SU-DHL-6 (cell line): ENCODE results near the gene PLPP7.

Experiments
- H2AFZ ChIP-seq: fragments of 200-600 bp; sonication (generic); 2 replicates; pipeline ENCODE4 v1.6.1; 2014; ENCODE audit warnings: low read depth, mild to moderate bottlenecking, moderate library complexity, mixed read lengths, antibody characterized with exemption, low read length; ENCODE audit not compliant: severe bottlenecking
- H3F3A ChIP-seq: fragments of 200-600 bp; shearing (Covaris generic); 2 replicates; pipeline ENCODE4 v1.6.0; 2016; ENCODE audit warnings: antibody characterized with exemption, mild to moderate bottlenecking; ENCODE audit not compliant: insufficient read depth
- H3K27ac ChIP-seq: fragments of 200-600 bp; sonication (generic); 2 replicates; pipeline ENCODE4 v1.5.1; 2016; ENCODE audit warnings: low read depth, mild to moderate bottlenecking, low read length, moderate library complexity, mixed read lengths
- H3K27me3 ChIP-seq: fragments of 200-600 bp; sonication (generic), shearing (Covaris generic); 2 replicates; pipeline ENCODE4 v1.6.0; 2014; ENCODE audit warnings: mild to moderate bottlenecking, low read length
- H3K36me3 ChIP-seq: fragments of 200-600 bp; sonication (generic); 2 replicates; pipeline ENCODE4 v1.6.1; 2014; ENCODE audit warnings: mild to moderate bottlenecking, low read length, mixed read lengths
- H3K4me2 ChIP-seq: fragments of 300-600, 200-600 bp; shearing (Covaris generic), sonication (generic); 2 replicates; pipeline ENCODE4 v1.6.0; 2014; ENCODE audit warnings: low read length, low read depth, mild to moderate bottlenecking; ENCODE audit not compliant: poor library complexity, severe bottlenecking
- H3K4me3 ChIP-seq: fragments of 200-600 bp; sonication (generic); 2 replicates; pipeline ENCODE4 v1.5.1; 2014; ENCODE audit warnings: antibody characterized with exemption, low read length, mild to moderate bottlenecking, mixed read lengths; ENCODE audit not compliant: insufficient read depth, poor library complexity, severe bottlenecking
- H3K79me2 ChIP-seq: fragments of 200-600 bp; sonication (generic); 2 replicates; pipeline ENCODE4 v1.6.1; 2014; ENCODE audit warnings: mild to moderate bottlenecking, low read length, moderate library complexity; ENCODE audit not compliant: insufficient read depth
- H3K9ac ChIP-seq: fragments of 200-600 bp; sonication (generic); 2 replicates; pipeline ENCODE4 v1.7.0; 2014; ENCODE audit warnings: mild to moderate bottlenecking, low read length
- H3K9me2 ChIP-seq: fragments of 200-600 bp; sonication (generic); replicated peaks from 2 replicates; pipeline ENCODE4 v1.6.1; 2014; ENCODE audit warnings: low read length; ENCODE audit not compliant: insufficient read depth
- H3K9me3 ChIP-seq: fragments of 200-600 bp; sonication (generic); 2 replicates; pipeline ENCODE4 v1.6.1; 2014; ENCODE audit warnings: low read length, mixed read lengths; ENCODE audit not compliant: insufficient read depth
- H4K20me1 ChIP-seq: fragments of 200-600 bp; sonication (generic); 2 replicates; pipeline ENCODE4 v1.6.1; 2014; ENCODE audit warnings: low read depth, mild to moderate bottlenecking, antibody characterized with exemption, low read length, moderate library complexity, mixed read lengths
- EZH2phosphoT487 ChIP-seq: fragments of 200-600 bp; sonication (generic), shearing (Covaris generic); conservative IDR thresholded peaks from 2 replicates; pipeline ENCODE4 v1.6.1; 2018; ENCODE audit warnings: mild to moderate bottlenecking, antibody characterized with exemption, low read length, moderate library complexity, mixed read lengths
- TF ChIP-seq, protein P1 (sequence below): fragments of 200-600 bp; sonication (generic); IDR thresholded peaks from one replicate; pipeline ENCODE4 v1.5.1; 2017; ENCODE audit warnings: antibody characterized with exemption, mild to moderate bottlenecking, low read length, moderate library complexity; ENCODE audit not compliant: insufficient read depth, poor library complexity, severe bottlenecking

Gene PLPP7

DNA sequence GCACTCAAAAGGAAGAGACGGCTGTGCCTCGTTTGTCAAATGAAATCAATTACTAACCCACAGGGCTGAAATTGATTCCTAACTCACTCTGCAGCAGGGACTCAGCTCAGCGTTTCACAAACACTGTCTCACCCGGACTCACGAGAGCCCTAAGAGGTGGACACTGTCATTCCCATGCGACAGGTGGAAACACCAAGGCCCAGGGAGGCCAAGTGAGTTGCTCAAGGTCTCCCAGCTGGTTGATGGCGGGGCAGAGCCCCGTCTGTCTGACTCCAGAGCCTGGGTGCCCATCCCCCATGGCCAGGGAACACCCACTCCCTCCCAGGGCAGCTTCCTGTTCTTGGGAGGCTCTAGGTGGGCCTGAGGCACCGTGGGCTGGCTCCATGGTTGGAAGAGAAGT lies 1.3 kb upstream of the PLPP7 start:
- Histone ChIP-seq H3K4me2 (no peak overlapping the region), H2AFZ (no peak overlapping the region), H3K9me2 (no peaks in the 10 kb centered on the region), H3K27me3 (no peaks in the 10 kb centered on the region), H3F3A (no peaks in the 10 kb centered on the region), H3K27ac (no peak overlapping the region), H3K9ac (no peak overlapping the region), H4K20me1 (no peaks in the 10 kb centered on the region), H3K36me3 (no peaks in the 10 kb centered on the region), H3K9me3 (no peaks in the 10 kb centered on the region), H3K79me2 (no peaks in the 10 kb centered on the region), H3K4me3 (no peak overlapping the region)
- TF ChIP-seq, protein P1, sequence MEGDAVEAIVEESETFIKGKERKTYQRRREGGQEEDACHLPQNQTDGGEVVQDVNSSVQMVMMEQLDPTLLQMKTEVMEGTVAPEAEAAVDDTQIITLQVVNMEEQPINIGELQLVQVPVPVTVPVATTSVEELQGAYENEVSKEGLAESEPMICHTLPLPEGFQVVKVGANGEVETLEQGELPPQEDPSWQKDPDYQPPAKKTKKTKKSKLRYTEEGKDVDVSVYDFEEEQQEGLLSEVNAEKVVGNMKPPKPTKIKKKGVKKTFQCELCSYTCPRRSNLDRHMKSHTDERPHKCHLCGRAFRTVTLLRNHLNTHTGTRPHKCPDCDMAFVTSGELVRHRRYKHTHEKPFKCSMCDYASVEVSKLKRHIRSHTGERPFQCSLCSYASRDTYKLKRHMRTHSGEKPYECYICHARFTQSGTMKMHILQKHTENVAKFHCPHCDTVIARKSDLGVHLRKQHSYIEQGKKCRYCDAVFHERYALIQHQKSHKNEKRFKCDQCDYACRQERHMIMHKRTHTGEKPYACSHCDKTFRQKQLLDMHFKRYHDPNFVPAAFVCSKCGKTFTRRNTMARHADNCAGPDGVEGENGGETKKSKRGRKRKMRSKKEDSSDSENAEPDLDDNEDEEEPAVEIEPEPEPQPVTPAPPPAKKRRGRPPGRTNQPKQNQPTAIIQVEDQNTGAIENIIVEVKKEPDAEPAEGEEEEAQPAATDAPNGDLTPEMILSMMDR, result no peak
- no peak for TF ChIP-seq EZH2phosphoT487

DNA sequence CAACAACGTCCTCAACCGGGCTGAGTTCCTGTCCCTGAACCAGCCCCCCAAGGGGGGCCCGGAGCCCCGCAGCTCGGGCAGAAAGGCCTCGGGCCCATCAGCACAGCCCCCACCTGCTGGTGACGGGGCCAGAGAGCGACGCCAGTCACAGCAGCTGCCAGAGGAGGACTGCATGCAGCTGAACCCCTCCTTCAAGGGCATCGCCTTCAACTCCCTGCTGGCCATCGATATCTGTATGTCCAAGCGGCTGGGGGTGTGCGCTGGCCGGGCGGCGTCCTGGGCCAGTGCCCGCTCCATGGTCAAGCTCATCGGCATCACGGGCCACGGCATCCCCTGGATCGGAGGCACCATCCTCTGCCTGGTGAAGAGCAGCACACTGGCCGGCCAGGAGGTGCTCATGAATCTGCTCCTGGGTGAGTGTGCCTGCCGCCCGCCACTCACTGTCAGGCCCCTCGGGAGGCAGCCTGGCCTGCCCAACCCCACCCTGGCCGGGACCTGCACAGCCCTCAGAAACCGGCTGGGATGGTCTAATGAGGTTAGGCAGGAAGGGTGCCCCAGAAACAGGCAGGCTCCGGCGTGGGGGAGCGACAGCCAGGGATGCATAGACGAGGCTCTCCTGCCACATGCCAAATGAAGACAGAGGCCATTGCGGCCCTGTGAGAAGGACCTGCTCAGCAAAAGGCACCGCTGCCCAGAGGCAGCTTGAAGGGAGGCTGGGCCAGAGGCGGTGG lies 678 bp downstream of the PLPP7 start:
- H4K20me1 ChIP-seq, result no peaks in the 10 kb centered on the region
- no peak overlapping the region for H3K9ac ChIP-seq

DNA sequence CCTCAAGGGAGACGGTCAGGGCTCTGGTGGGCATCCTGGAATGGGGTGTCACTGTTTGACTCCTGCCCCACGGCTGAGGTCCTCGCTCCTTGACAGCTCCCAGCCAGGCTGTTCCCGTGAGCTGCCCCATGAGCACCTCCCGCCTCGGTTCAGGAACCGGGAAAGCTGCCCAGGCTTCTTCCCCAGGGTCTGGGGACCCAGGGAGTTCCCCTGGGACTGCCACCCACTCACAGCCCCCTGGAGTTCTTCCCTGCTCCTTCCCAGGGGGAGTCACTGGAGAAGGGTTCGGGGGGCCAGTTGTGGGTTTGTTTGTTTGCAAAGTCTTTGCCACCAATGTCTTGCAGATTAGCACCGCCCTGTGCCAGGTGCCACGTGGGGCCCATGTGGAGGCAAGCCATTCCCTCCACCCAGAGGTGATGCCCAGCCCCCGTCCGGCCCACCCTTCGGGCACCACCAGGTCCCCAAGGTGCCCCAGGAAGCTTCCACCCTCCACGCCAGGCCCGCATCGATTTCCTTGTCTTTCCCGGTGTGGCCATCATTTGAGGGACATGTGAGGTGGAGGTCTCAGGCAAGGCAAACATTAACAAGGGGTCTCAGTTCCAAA lies 1.3 kb downstream of the PLPP7 start:
- no peak overlapping the region for H3K4me3 ChIP-seq
- TF ChIP-seq EZH2phosphoT487, result no peak
- TF ChIP-seq, protein P1, result no peak
- H3K9ac ChIP-seq, result no peak overlapping the region
- no peak overlapping the region for H3K4me2 ChIP-seq
- H3F3A ChIP-seq, result no peaks in the 10 kb centered on the region
- H2AFZ ChIP-seq, result no peak overlapping the region
- H3K36me3 ChIP-seq, result no peaks in the 10 kb centered on the region
- H3K79me2 ChIP-seq, result no peaks in the 10 kb centered on the region
- no peaks in the 10 kb centered on the region for H3K27me3 ChIP-seq
- H4K20me1 ChIP-seq, result no peaks in the 10 kb centered on the region
- no peaks in the 10 kb centered on the region for H3K9me3 ChIP-seq
- H3K9me2 ChIP-seq, result no peaks in the 10 kb centered on the region
- no peak overlapping the region for H3K27ac ChIP-seq

More for the DNA sequence above, 678 bp downstream of the PLPP7 start:
- Histone ChIP-seq H3K36me3 (no peaks in the 10 kb centered on the region), H3F3A (no peaks in the 10 kb centered on the region), H3K9me3 (no peaks in the 10 kb centered on the region), H3K4me3 (no peak overlapping the region), H3K27ac (no peak overlapping the region), H3K4me2 (no peak overlapping the region), H3K9me2 (no peaks in the 10 kb centered on the region), H3K79me2 (no peaks in the 10 kb centered on the region), H2AFZ (no peak overlapping the region), H3K27me3 (no peaks in the 10 kb centered on the region)
- TF ChIP-seq EZH2phosphoT487, result no peak
- TF ChIP-seq, protein P1, result no peak
